HL-60/S4 treated with phorbol 12-myristate 13-acetate at 8.2 ng/mL for 4 days and 3 days (cell line): ENCODE data around the gene GALM.
"Not testable (repeated sequence)": the region's sequence is repeated elsewhere in the genome, so short reads cannot be mapped to it uniquely, and the experiment has no call there.

ENCODE experiments used
- in situ Hi-C: fragments of 300-500 bp; cut with MboI; formaldehyde crosslinking; loops from 2 replicates; pipeline ENCODE4 v1.15.0; 2022; ENCODE audit warnings: low sequenced_read_pairs

Gene GALM

GRCh38 chr2:38665854-38666555 is at the start of gene GALM:
Gene GALM, plus strand, starts transcription at chr2:38666114. Its CDS starts 48 bp downstream, at chr2:38666162.
- in situ Hi-C loops: no loop called here

- in situ Hi-C loops: no loop called here
Measured at GRCh38 chr2:38617301-38617700, 48.6 kb upstream of the GALM start.

- in situ Hi-C loops: no loop called here
Measured at GRCh38 chr2:38619458-38620164, 46.3 kb upstream of the GALM start.

GRCh38 chr2:38620282-38620977 is 45.5 kb upstream of the GALM start:
- in situ Hi-C loops: no loop called here

GRCh38 chr2:38621018-38621417 is 44.9 kb upstream of the GALM start:
- in situ Hi-C loops: no loop called here

GRCh38 chr2:38622210-38622609 is 43.7 kb upstream of the GALM start:
- in situ Hi-C loops: no loop called here

- in situ Hi-C loops: no loop called here
Measured at GRCh38 chr2:38626326-38627035, 39.4 kb upstream of the GALM start.

- in situ Hi-C loops: no loop called here
Measured at GRCh38 chr2:38627391-38627790, 38.5 kb upstream of the GALM start.

GRCh38 chr2:38629684-38630083 is 36.2 kb upstream of the GALM start:
- in situ Hi-C loops: no loop called here

- in situ Hi-C loops: no loop called here
Measured at GRCh38 chr2:38631976-38632375, 33.9 kb upstream of the GALM start.

- in situ Hi-C loops: no loop called here
Measured at GRCh38 chr2:38632980-38633379, 32.9 kb upstream of the GALM start.

GRCh38 chr2:38633895-38634294 is 32.0 kb upstream of the GALM start:
- in situ Hi-C loops: no loop called here

GRCh38 chr2:38634684-38635083 is 31.2 kb upstream of the GALM start:
- in situ Hi-C loops: no loop called here

GRCh38 chr2:38635139-38635538 is 30.8 kb upstream of the GALM start:
- in situ Hi-C loops: no loop called here

- in situ Hi-C loops: no loop called here
Measured at GRCh38 chr2:38636069-38636468, 29.8 kb upstream of the GALM start.

- in situ Hi-C loops: not testable (repeated sequence)
Measured at GRCh38 chr2:38642373-38643017, 23.4 kb upstream of the GALM start.

- in situ Hi-C loops: no loop called here
Measured at GRCh38 chr2:38643021-38643671, 22.8 kb upstream of the GALM start.

GRCh38 chr2:38643683-38644511 is 22.0 kb upstream of the GALM start:
- in situ Hi-C loops: not testable (repeated sequence)

- in situ Hi-C loops: no loop called here
Measured at GRCh38 chr2:38648107-38648761, 17.7 kb upstream of the GALM start.
